Measurements from ENCODE around the gene KIF12. TPM values are rescaled to one million over a fixed set of nuclear protein-coding genes. Genes with fewer than 3 reads are reported as not detected.

Gene KIF12
- polyA plus RNA-seq, 6 donors from 2014 or later = not detected

DNA sequence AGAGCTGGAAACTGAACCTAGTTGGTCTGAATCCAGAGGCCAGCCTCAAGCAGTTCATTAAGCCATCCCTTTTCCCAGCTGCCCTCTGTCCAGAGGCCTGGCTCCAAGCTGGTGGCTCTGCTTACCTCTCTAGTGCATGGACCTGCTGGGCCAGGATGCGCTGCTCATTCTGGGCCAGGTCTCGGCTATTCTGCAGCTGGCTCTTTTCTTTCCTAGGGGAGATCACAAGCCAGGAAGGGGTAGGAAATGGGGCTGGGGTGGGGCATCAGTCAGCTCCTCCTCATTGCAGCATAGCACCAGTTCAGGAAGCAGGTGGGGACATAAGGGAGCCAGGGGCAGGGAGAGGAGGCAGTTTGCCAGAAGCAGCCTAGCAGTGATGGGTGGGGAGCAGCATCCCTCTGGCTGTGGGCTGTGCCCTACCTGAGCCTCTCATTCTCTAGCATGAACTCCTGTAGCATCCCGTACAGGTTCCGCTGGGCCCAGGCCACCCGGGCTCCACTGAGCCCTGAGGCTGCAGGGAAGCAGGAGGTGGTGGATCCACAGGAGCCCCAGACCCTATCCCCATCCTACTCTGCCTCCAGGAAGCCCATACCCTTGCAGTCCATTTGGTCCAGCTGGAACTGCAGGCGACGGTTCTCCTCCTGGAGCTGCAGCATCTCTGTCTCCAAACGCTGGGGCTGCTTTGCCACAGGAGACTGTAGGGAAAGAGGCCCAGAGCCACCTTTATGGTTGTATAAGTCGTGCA is 5.2 kb downstream of the KIF12 start:
- peaks cover 0 to 3% (median 0%) of the 10 kb centered on the region in 7 donors for H3K9me3 Mint-ChIP-seq
- DNase-seq (no peak), ATAC-seq (ENCODE audit: low read depth in 2 of 2) (no peak)
- H3K36me3 Mint-ChIP-seq = peaks cover 0 to 8% of the 10 kb centered on the region in 2 donors
- no peak overlapping the region for H3K27ac Mint-ChIP-seq
- peaks cover 14 to 18% (median 16%) of the 10 kb centered on the region in 3 donors for H3K4me1 Mint-ChIP-seq
- H3K27me3 Mint-ChIP-seq = peaks cover 21 to 53% (median 51%) of the 10 kb centered on the region in 3 donors
- no peak overlapping the region for H3K4me3 Mint-ChIP-seq

- ATAC-seq (ENCODE audit: low read depth in 2 of 2) = no peak
- Mint-ChIP-seq H3K4me1 (peaks cover 14 to 18% (median 16%) of the 10 kb centered on the region in 3 donors), H3K9me3 (peaks cover 0 to 3% (median 0%) of the 10 kb centered on the region in 7 donors)
These were observed 6.0 kb downstream of the KIF12 start for GRCh38 chr9:114093031-114093471.

DNA sequence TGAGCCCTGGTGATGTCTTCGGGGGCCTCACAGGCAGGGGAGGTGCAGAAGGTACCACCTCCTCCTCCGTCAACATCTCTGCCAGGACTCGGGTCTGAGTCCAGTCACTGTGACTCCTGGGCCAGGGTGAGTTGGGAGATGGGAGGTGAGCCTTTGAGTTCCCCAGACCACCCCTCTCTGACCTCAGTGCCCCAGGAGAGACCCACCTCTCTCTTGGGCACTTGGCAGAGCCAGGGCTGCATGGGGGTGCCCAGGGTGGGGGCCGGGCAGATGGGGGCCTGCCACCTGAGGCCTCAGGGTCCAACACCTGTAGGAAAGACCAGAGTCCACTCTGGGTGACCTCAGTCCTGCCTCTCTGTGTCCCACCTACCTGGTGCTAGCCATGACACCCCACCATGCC is 6.8 kb downstream of the KIF12 start:
- no peak for ATAC-seq (ENCODE audit: low read depth in 2 of 2)
- Mint-ChIP-seq H3K4me1 (peaks cover 10 to 13% (median 11%) of the 10 kb centered on the region in 3 donors), H3K9me3 (peaks cover 0 to 3% (median 0%) of the 10 kb centered on the region in 7 donors), H3K27ac (no peak overlapping the region), H3K36me3 (peaks cover 0 to 8% of the 10 kb centered on the region in 2 donors), H3K27me3 (peaks cover 15 to 46% (median 45%) of the 10 kb centered on the region in 3 donors), H3K4me3 (no peak overlapping the region)
- no peak for DNase-seq

More at GRCh38 chr9:114093031-114093471, 6.0 kb downstream of the KIF12 start:
- peaks cover 0 to 8% of the 10 kb centered on the region in 2 donors for H3K36me3 Mint-ChIP-seq
- no peak overlapping the region for H3K27ac Mint-ChIP-seq
- DNase-seq = no peak
- H3K27me3 Mint-ChIP-seq = peaks cover 20 to 51% (median 50%) of the 10 kb centered on the region in 3 donors
- H3K4me3 Mint-ChIP-seq = no peak overlapping the region

- Mint-ChIP-seq H3K27ac (peak overlapping the region in 1 of 6 donors; percentile 49), H3K4me1 (peaks cover 3 to 9% (median 7%) of the 10 kb centered on the region in 3 donors), H3K36me3 (peaks cover 0 to 7% of the 10 kb centered on the region in 2 donors), H3K4me3 (no peak overlapping the region), H3K9me3 (peaks cover 0 to 3% (median 0%) of the 10 kb centered on the region in 7 donors), H3K27me3 (peaks cover 10 to 43% (median 39%) of the 10 kb centered on the region in 3 donors)
- DNase-seq = no peak
- ATAC-seq (ENCODE audit: low read depth in 2 of 2) = no peak
These were observed 7.4 kb downstream of the KIF12 start for GRCh38 chr9:114091711-114092110.

DNA sequence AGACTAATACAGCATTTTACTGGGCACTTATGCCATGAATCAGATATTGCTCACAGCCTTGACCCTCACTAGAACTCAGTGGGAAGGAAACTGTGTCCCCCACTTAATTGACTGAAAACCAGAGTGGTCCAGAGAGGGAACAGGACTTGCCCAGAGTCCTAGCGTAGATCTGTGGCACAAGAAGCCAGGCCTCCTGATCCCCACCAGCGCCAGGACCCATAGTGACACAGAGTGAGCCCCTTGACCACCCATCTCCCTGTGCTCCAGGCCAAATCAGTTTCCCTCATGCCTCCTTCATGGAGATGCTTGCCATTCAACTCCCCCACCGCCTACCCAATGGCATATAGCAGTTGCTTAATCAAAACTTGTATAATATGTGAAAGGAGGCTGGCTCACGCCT is 8.3 kb downstream of the KIF12 start:
- no peak overlapping the region for H3K4me3 Mint-ChIP-seq
- no peaks in the 10 kb centered on the region for H3K36me3 Mint-ChIP-seq
- H3K27me3 Mint-ChIP-seq = peaks cover 8 to 35% (median 30%) of the 10 kb centered on the region in 3 donors
- no peak for ATAC-seq (ENCODE audit: low read depth in 2 of 2)
- peaks cover 0 to 3% (median 0%) of the 10 kb centered on the region in 3 donors for H3K4me1 Mint-ChIP-seq
- DNase-seq = no peak
- no peak overlapping the region for H3K27ac Mint-ChIP-seq
- peaks cover 0 to 3% (median 0%) of the 10 kb centered on the region in 7 donors for H3K9me3 Mint-ChIP-seq

DNA sequence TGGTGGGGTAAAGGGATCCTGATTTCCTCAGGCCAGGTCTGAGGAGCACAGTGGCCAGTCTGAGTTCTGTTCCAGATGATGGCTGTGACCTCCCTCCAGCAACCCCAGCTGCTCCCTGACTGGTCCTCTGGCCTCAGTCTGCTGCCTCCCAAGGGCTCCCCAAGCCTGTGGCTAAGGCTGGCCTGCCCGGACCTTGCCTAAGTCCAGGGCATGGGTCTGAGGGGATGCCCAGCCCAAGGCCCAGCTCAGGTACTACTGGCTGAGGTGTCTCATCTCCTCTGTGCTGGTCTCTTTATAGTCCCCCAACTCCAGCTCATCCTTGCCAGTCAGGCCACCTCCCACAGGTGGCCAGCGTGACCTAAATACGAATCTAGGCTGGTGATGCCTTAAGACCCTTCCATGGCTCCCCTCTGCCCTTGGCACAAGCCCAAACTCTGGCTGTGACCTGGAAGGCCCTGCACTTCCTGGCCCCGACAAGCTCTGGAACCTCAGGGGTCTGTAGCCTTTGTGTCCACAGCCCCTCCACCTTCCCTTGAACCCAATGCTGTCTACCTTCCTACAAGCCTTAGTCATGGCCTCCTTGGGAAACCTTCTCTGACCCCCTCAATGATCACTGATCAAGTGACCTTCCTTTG is 9.8 kb downstream of the KIF12 start:
- Mint-ChIP-seq H3K9me3 (peaks cover 0 to 3% (median 0%) of the 10 kb centered on the region in 7 donors), H3K4me1 (peaks cover 0 to 3% (median 0%) of the 10 kb centered on the region in 3 donors), H3K27me3 (peaks cover 4 to 20% (median 18%) of the 10 kb centered on the region in 3 donors), H3K4me3 (no peak overlapping the region), H3K27ac (no peak overlapping the region), H3K36me3 (no peaks in the 10 kb centered on the region)
- ATAC-seq (ENCODE audit: low read depth in 2 of 2) (no peak), DNase-seq (no peak)

- Mint-ChIP-seq H3K4me1 (peaks cover 0 to 3% (median 0%) of the 10 kb centered on the region in 3 donors), H3K36me3 (no peaks in the 10 kb centered on the region), H3K9me3 (peaks cover 0 to 3% (median 0%) of the 10 kb centered on the region in 7 donors), H3K4me3 (no peak overlapping the region), H3K27ac (no peak overlapping the region), H3K27me3 (peaks cover 4 to 20% (median 17%) of the 10 kb centered on the region in 3 donors)
- no peak for ATAC-seq (ENCODE audit: low read depth in 2 of 2)
- no peak for DNase-seq
These were observed 10.4 kb downstream of the KIF12 start for GRCh38 chr9:114088571-114089170.

GRCh38 chr9:114087721-114088120 is 11.4 kb downstream of the KIF12 start:
- no peak overlapping the region for H3K4me3 Mint-ChIP-seq
- peaks cover 1 to 20% (median 17%) of the 10 kb centered on the region in 3 donors for H3K27me3 Mint-ChIP-seq
- no peak overlapping the region for H3K27ac Mint-ChIP-seq
- peaks cover under 1 to 3% (median under 1%) of the 10 kb centered on the region in 3 donors for H3K4me1 Mint-ChIP-seq
- peaks cover 0 to 3% (median 0%) of the 10 kb centered on the region in 7 donors for H3K9me3 Mint-ChIP-seq
- DNase-seq = no peak
- no peak for ATAC-seq (ENCODE audit: low read depth in 2 of 2)
- H3K36me3 Mint-ChIP-seq = no peaks in the 10 kb centered on the region

DNA sequence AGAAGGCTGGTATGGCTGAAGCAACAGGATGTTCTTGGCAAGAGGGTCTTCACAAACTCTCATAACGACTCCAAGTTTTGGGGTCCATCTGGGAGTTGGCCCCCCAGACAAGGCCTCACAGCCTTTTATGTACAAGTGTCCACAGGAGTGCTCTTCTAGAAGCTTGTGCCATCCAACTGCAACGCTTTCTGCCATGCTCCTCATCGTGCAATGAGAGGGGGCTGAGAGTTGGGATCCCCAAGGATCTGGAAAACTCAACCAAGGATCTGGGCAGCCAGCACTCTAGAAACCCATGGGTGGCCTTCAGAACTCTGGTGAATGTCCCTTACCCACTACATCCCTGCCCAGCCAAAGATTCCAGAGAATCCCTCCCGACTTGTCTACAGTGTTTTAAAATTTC is 12.5 kb downstream of the KIF12 start:
- ATAC-seq (ENCODE audit: low read depth in 2 of 2) = no peak
- Mint-ChIP-seq H3K4me3 (no peak overlapping the region), H3K4me1 (peaks cover 3 to 4% (median 4%) of the 10 kb centered on the region in 3 donors), H3K9me3 (peaks cover 0 to 3% (median 0%) of the 10 kb centered on the region in 7 donors), H3K27me3 (peaks cover 4 to 18% (median 17%) of the 10 kb centered on the region in 3 donors), H3K36me3 (no peaks in the 10 kb centered on the region), H3K27ac (peak overlapping the region in 1 of 6 donors; percentile 34)
- DNase-seq = no peak

DNA sequence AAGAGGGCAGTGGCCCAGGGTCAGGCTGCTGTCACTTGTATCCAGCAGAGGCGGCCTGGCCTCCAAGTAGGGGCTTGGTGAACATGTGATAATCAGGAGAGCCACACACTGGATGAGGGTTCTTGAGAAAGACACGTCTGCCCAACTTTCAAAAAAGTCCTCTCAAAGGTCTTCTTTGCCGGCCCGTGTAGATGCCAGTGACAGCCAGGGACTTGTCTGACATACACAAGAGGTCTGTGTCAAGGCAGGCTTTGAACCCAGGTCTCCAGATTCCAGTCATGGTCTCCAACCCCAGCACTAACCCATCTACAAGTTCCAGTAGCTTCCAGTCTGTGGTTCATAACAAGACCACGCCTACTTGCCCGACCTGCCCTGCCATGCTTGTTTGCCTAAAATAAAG is 13.1 kb downstream of the KIF12 start:
- Mint-ChIP-seq H3K27ac (no peak overlapping the region), H3K4me3 (no peak overlapping the region), H3K36me3 (no peaks in the 10 kb centered on the region), H3K4me1 (peaks cover 3 to 4% (median 4%) of the 10 kb centered on the region in 3 donors), H3K9me3 (peaks cover 0 to 3% (median 0%) of the 10 kb centered on the region in 7 donors), H3K27me3 (peaks cover 4 to 17% (median 12%) of the 10 kb centered on the region in 3 donors)
- DNase-seq (no peak), ATAC-seq (ENCODE audit: low read depth in 2 of 2) (no peak)

- H3K9me3 Mint-ChIP-seq = peaks cover 0 to 1% (median 0%) of the 10 kb centered on the region in 7 donors
- ATAC-seq (ENCODE audit: low read depth in 2 of 2) (no peak), DNase-seq (no peak)
- no peak overlapping the region for H3K27ac Mint-ChIP-seq
- H3K36me3 Mint-ChIP-seq = no peaks in the 10 kb centered on the region
- peaks cover 4 to 12% (median 11%) of the 10 kb centered on the region in 3 donors for H3K27me3 Mint-ChIP-seq
- H3K4me3 Mint-ChIP-seq = no peak overlapping the region
- peaks cover under 1 to 4% (median 4%) of the 10 kb centered on the region in 3 donors for H3K4me1 Mint-ChIP-seq
These were observed 13.7 kb downstream of the KIF12 start for GRCh38 chr9:114085387-114085789.

DNA sequence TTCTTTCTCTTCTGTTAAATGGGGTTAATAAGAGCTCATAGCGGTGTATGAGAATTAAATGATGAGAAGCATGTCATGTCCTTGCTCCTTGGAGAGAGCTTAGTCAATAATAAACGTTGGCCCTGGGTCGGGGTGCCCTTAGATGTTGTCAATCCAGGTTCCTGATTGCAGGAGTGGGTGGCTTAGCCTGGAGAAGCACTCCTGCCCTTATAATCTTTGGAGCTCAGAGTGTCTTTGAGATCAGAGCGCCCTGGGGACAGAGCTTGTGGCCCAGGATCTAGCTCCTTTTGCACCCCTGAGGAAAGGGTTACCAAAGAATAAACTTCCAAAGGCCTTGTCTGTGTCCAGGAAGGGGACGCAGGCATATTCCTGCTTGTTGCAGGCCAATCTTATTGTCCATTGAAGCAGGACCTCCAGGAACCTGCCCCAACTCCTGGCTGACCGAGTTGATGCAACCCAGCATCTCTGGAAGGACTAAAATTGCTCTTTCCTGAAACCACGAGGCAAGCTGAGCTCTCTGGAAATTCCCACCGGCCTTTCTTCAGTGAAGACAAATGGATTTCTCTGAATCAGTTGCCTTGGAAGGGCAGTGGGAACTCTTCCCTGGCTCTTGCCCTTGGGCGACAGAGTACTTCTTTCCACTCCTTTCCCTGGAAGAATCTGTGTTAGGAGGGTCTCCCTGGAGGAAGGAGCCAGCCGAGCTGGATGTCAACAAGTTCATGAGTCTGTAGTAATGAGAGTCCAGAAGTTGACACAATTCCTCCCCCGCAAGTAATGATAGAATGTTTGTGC is 14.6 kb downstream of the KIF12 start:
- Mint-ChIP-seq H3K4me1 (peaks cover 0 to 4% (median 4%) of the 10 kb centered on the region in 3 donors), H3K4me3 (no peak overlapping the region), H3K9me3 (peaks cover 0 to 1% (median 0%) of the 10 kb centered on the region in 7 donors), H3K27me3 (peaks cover 3 to 6% (median 4%) of the 10 kb centered on the region in 3 donors), H3K36me3 (no peaks in the 10 kb centered on the region), H3K27ac (no peak overlapping the region)
- ATAC-seq (ENCODE audit: low read depth in 2 of 2) (no peak), DNase-seq (no peak)
